GM18867 (cell line): Measurements from ENCODE around the gene LGR4.
"Not testable (repeated sequence)": the region's sequence is repeated elsewhere in the genome, so short reads cannot be mapped to it uniquely, and the experiment has no call there.

Experiments
- ATAC-seq: cut with Tn5 transposase; IDR thresholded peaks from one replicate; pipeline ENCODE4 v1.9.1; 2021; ENCODE audit warnings: mild to moderate bottlenecking, moderate library complexity; ENCODE audit not compliant: unreplicated experiment

The LGR4 gene

DNA sequence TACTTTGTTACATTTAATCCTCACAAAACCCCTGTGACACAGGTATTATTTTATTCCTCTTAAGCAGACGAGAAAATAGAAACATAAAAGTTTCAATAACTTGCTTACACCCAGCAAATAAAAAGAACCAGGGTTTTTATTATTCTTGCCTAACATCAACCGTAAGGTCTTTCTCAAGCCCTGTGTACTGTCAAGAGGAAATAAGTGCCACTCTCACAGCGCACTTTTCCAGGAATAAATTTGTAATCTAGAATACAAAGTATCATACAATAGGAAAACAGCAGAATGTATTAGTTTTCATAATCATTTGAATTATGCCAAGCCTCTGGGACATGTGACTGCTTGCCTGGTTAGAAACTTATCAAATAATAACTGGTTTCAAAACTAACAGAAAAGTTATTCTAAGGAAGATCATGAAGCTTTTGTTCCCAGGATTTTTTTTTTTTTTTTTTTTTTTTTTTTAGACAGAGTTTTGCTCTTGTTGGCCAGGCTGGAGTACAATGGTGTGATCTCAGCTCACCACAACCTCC, 117.0 kb downstream of the LGR4 start:
- no peak for ATAC-seq

- ATAC-seq = no peak
Observed at GRCh38 chr11:27354359-27354965, 118.1 kb downstream of the LGR4 start.

DNA sequence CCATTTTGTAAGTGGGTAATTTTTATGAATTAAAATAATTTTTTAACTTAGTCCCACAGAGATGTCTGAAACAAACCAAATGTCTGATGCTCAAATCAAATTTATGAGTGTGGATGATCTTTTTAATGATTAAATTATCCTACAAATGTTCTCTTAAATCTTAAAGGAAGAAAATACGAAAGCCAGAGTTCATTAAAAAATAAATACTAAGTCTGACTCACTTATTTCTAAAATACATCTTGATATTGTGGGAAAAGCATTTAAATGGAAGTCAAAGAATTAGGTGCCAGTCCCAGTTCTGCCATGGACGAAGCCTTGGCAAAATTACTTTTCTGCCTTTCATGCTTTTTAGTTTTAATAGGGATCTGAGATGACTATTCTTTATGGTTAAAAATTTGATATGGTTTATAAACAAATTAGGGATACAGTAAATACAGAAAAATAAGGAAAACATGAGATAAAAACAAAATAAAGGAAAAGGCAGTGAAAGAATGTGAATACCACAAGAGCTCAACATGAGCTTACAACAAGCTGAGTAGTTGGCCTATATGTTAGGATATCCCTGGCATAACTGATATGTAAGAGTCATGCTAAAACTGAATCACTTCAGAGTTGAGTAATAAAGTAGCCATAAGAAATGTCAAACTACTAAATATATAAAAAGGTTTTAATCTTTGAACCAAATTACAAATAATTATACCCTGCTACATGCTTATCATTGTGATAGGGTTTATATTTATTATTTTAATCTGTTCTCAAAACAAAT, 118.8 kb downstream of the LGR4 start:
- no peak for ATAC-seq

GRCh38 chr11:27352781-27353180, 119.8 kb downstream of the LGR4 start:
- no peak for ATAC-seq

GRCh38 chr11:27350511-27350910, 122.1 kb downstream of the LGR4 start:
- no peak for ATAC-seq

- ATAC-seq = no peak
Observed at GRCh38 chr11:27349919-27350318, 122.7 kb downstream of the LGR4 start.

- no peak for ATAC-seq
Observed at GRCh38 chr11:27348340-27348873, 124.2 kb downstream of the LGR4 start.

DNA sequence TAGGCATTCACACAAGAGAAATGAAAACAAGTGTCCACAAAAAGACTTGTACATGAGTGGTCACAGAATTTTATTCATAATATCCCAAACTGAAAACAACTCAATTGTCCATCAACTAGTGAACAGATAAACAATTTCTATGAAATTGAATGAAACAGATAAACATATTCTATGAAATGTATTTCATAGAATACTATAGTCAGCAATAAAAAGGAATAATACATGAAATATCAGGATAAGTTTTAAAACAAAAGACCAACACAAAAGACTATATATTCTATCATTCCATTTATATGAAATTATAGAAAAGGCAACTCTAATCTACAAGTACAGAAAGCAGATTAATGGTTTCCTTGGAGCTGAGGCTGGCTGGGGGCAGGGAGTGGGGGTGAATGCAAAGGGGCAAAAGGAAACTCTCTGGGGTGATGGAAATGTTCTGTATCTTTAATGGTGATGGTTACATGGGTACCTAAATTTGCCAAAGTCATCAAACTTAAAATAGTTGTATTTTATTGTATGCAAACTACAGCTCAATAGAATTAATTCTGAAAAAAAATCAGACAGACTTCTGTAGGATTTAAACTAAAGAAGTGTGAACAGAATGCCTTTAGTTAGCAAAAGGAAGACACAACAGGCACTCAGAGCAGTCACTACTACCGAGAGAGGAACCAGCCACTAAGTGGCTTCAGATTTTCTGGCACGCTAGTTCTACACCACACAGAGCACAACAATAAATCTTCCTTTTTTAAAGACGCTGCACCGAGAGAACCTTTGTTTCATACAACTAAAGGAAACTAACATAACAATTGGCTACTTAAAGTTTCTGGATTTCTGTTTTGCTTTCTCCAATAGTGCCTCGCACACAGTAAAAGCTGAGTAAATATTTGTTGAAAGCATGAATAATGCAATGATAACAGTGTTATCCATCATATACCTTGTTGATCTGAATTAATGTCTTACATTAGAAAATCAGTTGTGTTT, 124.9 kb downstream of the LGR4 start:
- ATAC-seq = no peak

DNA sequence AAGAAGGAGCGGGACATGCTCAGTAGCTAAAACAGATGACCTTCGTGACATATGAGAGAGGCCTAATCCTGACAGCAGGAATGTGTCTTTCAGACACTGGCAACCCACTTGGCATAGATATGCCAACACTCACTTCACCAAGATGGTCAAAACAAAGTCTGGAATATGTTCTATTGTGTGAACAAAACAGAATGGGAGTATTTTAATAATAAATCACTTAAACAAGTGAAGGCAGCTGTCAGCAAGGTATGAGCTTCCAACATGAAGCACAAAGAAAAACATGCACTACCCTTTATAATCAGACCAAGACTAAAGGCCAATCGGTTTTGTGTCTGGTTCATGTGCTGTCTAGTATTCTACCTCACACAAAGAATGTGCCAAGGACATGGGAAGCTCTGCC, 132.6 kb downstream of the LGR4 start:
- no peak for ATAC-seq

DNA sequence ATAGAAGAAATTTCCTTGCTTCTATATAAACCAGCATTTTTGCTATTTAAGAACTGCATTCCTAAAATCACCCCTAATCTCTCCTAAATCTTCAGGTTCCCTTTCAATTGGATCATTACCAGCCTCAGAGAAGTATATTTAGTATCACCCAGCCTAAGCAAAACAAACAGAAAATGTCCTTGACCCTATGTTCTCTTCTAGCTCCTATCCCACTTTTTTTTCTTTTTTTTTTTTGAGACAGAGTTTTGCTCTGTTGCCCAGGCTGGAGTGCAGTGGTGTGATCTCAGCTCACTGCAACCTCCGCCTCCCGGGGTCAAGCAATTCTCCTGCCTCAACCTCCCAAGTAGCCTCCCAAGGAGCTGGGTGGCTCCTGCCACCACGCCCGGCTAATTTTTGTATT, 137.8 kb downstream of the LGR4 start:
- ATAC-seq = not testable (repeated sequence)

DNA sequence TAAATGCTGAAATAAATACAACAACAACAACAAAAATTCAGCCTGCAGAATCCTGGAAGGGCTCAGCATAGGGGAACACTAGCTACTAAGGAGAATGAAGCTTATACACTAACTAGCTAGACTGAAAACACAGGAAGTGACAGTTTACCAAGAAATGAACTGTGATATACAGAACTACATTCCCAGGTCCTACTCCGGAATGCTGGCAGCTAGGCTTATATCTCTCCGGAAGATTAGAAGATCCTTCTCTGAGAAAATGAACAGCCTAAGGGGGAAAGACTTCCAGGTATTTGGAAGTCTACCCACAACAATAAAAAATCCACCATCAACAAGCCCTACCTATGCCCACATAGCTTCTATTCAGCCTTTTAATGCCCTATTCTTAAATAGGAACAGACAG, 140.6 kb downstream of the LGR4 start:
- no peak for ATAC-seq

DNA sequence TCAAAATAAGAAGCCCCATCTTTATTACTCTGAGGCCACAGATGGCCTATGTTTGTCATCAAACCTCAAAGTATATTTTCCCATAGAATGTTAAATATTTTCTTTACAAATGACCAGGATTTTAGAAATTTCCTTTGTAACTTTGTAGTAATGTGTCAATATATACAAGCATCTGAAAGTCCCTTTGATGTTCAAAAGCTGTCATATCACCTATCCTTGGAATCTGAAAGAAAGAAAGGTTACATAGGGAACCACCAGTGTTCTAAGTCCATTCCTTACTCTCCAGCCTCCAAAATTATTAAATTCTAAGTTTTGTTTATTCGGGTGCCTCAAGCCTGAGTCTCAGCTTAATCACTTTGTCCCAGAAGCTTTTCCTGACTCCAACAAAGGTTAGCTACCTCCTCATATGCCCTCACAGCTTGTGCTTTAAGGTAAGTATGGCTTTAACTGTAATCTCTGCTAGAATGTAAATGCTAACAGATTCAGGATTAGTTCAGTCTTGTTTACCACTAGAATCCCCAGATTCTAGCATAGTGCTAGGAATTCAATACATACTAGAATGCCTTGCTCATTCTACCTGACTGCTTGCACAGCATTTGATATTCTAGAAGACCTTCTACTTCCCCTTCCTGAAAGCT, 141.8 kb downstream of the LGR4 start:
- ATAC-seq = no peak

- ATAC-seq = no peak
Observed at GRCh38 chr11:27329867-27330632, 142.5 kb downstream of the LGR4 start.

GRCh38 chr11:27328614-27329013, 144.0 kb downstream of the LGR4 start:
- ATAC-seq = no peak

DNA sequence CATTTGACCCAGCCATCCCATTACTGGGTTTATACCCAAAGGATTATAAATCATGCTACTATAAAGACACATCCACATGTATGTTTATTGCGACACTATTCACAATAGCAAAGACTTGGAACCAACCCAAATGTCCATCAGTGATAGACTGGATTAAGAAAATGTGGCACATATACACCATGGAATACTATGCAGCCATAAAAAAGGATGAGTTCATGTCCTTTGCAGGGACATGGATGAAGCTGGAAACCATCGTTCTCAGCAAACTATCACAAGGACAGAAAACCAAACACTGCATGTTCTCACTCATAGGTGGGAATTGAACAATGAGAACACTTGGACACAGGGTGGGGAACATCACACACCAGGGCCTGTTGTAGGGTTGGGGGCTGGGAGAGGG, 145.5 kb downstream of the LGR4 start:
- ATAC-seq = not testable (repeated sequence)

GRCh38 chr11:27322196-27322595, 150.4 kb downstream of the LGR4 start:
- ATAC-seq = not testable (repeated sequence)

DNA sequence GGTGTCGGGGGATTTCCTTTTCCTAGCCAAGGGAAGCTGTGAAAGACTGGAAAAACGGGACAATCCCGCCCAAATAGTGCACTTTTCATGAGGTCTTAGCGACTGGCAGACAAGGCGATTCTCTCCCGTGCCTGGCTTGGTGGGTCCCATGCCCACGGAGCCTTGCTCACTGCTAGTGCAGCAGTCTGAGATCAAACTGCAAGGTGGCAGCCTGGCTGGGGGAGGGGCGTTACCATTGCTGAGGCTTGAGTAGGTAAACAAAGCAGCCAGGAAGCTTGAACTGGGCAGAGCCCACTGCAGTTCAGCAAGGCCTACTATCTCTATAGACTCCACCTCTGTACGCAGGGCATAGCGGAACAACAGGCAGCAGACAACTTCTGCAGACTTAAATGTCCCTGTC, 151.2 kb downstream of the LGR4 start:
- not testable (repeated sequence) for ATAC-seq

DNA sequence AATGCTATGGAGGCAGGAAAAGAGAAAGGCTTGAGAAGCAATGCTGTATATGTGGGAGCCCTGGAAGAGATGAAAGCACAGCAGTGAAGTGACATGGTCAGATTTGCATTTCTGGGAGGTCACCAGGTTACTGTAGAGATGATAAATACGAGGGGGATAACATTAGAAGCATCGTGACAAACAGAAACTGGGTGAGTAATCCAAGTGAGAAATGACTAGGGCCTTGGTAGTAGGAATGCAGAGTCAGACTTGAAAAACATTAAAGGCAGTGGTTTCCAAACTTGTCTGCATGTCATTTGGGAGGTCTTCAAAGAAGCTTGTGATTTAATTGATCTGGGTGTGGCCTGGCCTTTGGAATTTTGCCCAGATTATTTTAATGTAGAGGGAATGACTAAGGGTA, 153.5 kb downstream of the LGR4 start:
- ATAC-seq = peak; percentile 100

- ATAC-seq = no peak
Observed at GRCh38 chr11:27317751-27318150, 154.8 kb downstream of the LGR4 start.
